Astrocyte (in vitro differentiated cells and primary cell): ENCODE results near the gene LIPG. TPM values are rescaled to one million over a fixed set of nuclear protein-coding genes. Genes with fewer than 3 reads are reported as not detected.

Experiments used
- DNase-seq: peaks from one replicate; pipeline ENCODE4 v3.0.0-alpha.2; 2010; ENCODE audit warnings: low read depth
- FAIRE-seq: peaks from 2 replicates; lab custom pipeline; 2011; peaks lifted over from hg19 to GRCh38; lab: Jason Lieb, UNC
- H2AFZ ChIP-seq: 2 replicates; pipeline ENCODE4 v1.6.0; 2012; ENCODE audit warnings: low read depth, low read length, inconsistent platforms
- H3K27ac ChIP-seq: 2 replicates; pipeline ENCODE4 v1.5.1; 2011; ENCODE audit warnings: low read depth, low read length, inconsistent platforms
- H3K27me3 ChIP-seq: 2 replicates; pipeline ENCODE4 v1.6.0; 2011; ENCODE audit warnings: low read length, inconsistent platforms; ENCODE audit not compliant: insufficient read depth
- H3K36me3 ChIP-seq: 2 replicates; pipeline ENCODE4 v1.5.1; 2011; ENCODE audit warnings: low read length, inconsistent platforms; ENCODE audit not compliant: insufficient read depth
- H3K4me1 ChIP-seq: 2 replicates; pipeline ENCODE4 v1.5.1; 2011; ENCODE audit warnings: low read length, inconsistent platforms; ENCODE audit not compliant: insufficient read depth
- H3K4me2 ChIP-seq: 2 replicates; pipeline ENCODE4 v1.6.0; 2012; ENCODE audit warnings: low read length, inconsistent platforms
- H3K4me3 ChIP-seq: 2 replicates; pipeline ENCODE4 v1.5.1; 2011; ENCODE audit warnings: low read depth, mild to moderate bottlenecking, low read length, inconsistent platforms; ENCODE audit not compliant: insufficient read depth
- H3K79me2 ChIP-seq: 2 replicates; pipeline ENCODE4 v1.6.0; 2012; ENCODE audit warnings: mild to moderate bottlenecking, low read length, inconsistent platforms; ENCODE audit not compliant: insufficient read depth
- H3K9ac ChIP-seq: 2 replicates; pipeline ENCODE4 v1.6.0; 2012; ENCODE audit warnings: mild to moderate bottlenecking, low read length, inconsistent platforms
- H3K9me3 ChIP-seq: 2 replicates; pipeline ENCODE4 v1.5.1; 2012; ENCODE audit warnings: low read depth, mild to moderate bottlenecking, low read length, inconsistent platforms; ENCODE audit not compliant: insufficient read depth
- H4K20me1 ChIP-seq: 2 replicates; pipeline ENCODE4 v1.6.0; 2012; ENCODE audit warnings: low read length, inconsistent platforms; ENCODE audit not compliant: insufficient read depth
- H3K27ac Mint-ChIP-seq: one replicate; pipeline ENCODE4 v1.8.0; 2021; ENCODE audit warnings: mild to moderate bottlenecking, mixed read lengths; ENCODE audit not compliant: unreplicated experiment
- H3K27me3 Mint-ChIP-seq: one replicate; pipeline ENCODE4 v1.8.0; 2021; ENCODE audit warnings: low read depth, mixed read lengths; ENCODE audit not compliant: unreplicated experiment
- H3K36me3 Mint-ChIP-seq: one replicate; pipeline ENCODE4 v1.8.0; 2021; ENCODE audit warnings: low read depth, mixed read lengths; ENCODE audit not compliant: unreplicated experiment
- H3K4me1 Mint-ChIP-seq: one replicate; pipeline ENCODE4 v1.8.0; 2021; ENCODE audit warnings: low read depth, mixed read lengths; ENCODE audit not compliant: unreplicated experiment
- H3K4me3 Mint-ChIP-seq: one replicate; pipeline ENCODE4 v1.8.0; 2021; ENCODE audit warnings: mild to moderate bottlenecking, moderate library complexity, mixed read lengths; ENCODE audit not compliant: unreplicated experiment
- H3K9me3 Mint-ChIP-seq: one replicate; pipeline ENCODE4 v1.8.0; 2021; ENCODE audit warnings: mild to moderate bottlenecking, mixed read lengths; ENCODE audit not compliant: unreplicated experiment
- EZH2 ChIP-seq: IDR thresholded peaks from 2 replicates; pipeline ENCODE4 v1.6.1; 2012; ENCODE audit warnings: mild to moderate bottlenecking, low read length, inconsistent platforms; ENCODE audit not compliant: insufficient read depth
- total RNA-seq: library from RNA; stranded (reverse); gene quantifications from 2 replicates; pipeline ENCODE4 v1.2.1, GENCODE V29; 2021
- TF ChIP-seq, protein P1 (sequence below): IDR thresholded peaks from 2 replicates; pipeline ENCODE4 v1.5.1; 2011; ENCODE audit warnings: low read depth, mild to moderate bottlenecking, inconsistent platforms, low read length, moderate library complexity; ENCODE audit not compliant: insufficient read depth

The LIPG gene
- total RNA-seq, 1 donor from 2014 or later: 18.3 TPM

DNA sequence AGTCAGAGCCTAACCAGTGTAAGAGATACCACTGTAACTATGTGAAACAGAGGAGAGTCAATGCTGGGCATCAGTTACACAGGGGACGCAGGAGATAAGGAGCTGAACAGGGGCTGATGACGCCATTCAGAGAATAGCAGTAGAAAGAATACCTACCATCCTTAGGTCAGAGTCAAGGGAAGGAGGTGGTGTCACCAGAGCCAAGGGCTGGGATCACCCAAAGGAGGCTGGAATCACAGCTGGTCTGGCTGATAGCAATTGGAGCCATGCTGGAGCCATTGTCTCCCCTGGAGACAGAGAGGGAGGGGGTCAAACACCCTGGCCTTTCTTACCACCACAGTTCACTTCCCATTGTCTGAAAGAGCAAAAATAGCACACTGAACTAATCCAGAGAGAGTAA is 37.5 kb upstream of the LIPG start:
- Histone ChIP-seq H4K20me1 (no peaks in the 10 kb centered on the region), H3K9ac (no peak overlapping the region), H3K4me2 (no peak overlapping the region), H3K9me3 (no peaks in the 10 kb centered on the region), H3K4me3 (no peak overlapping the region), H3K4me1 (peaks cover 3% of the 10 kb centered on the region), H3K79me2 (no peaks in the 10 kb centered on the region), H2AFZ (no peak overlapping the region), H3K27me3 (no peaks in the 10 kb centered on the region), H3K27ac (no peak overlapping the region), H3K36me3 (no peaks in the 10 kb centered on the region)
- H3K27ac Mint-ChIP-seq: no peak overlapping the region
- no peaks in the 10 kb centered on the region for H3K27me3 Mint-ChIP-seq
- DNase-seq (no peak), FAIRE-seq (no peak)
- TF ChIP-seq, protein P1, sequence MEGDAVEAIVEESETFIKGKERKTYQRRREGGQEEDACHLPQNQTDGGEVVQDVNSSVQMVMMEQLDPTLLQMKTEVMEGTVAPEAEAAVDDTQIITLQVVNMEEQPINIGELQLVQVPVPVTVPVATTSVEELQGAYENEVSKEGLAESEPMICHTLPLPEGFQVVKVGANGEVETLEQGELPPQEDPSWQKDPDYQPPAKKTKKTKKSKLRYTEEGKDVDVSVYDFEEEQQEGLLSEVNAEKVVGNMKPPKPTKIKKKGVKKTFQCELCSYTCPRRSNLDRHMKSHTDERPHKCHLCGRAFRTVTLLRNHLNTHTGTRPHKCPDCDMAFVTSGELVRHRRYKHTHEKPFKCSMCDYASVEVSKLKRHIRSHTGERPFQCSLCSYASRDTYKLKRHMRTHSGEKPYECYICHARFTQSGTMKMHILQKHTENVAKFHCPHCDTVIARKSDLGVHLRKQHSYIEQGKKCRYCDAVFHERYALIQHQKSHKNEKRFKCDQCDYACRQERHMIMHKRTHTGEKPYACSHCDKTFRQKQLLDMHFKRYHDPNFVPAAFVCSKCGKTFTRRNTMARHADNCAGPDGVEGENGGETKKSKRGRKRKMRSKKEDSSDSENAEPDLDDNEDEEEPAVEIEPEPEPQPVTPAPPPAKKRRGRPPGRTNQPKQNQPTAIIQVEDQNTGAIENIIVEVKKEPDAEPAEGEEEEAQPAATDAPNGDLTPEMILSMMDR: no peak
- TF ChIP-seq EZH2: no peak
- no peaks in the 10 kb centered on the region for H3K36me3 Mint-ChIP-seq
- no peaks in the 10 kb centered on the region for H3K9me3 Mint-ChIP-seq
- no peak overlapping the region for H3K4me3 Mint-ChIP-seq
- H3K4me1 Mint-ChIP-seq: peaks cover 7% of the 10 kb centered on the region

DNA sequence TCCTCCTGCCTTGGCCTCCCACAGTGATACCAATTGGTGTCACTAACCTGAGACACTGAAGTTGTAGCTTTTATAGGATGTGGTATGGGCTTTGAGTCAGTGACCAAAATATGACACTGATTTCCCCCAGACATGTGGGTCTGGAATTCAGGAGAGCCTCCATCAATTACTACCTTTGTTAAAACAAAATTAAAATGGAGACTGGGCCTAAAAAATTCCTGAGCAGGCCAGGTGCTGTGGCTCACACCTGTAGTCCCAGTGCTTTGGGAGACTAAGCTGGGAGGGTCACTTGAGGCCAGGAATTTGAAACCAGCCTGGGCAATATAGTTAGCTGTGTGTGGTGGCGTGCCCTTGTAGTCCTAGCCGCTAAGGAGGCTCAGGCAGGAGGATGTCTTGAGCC is 36.9 kb upstream of the LIPG start:
- no peak overlapping the region for H3K4me3 Mint-ChIP-seq
- FAIRE-seq (no peak), DNase-seq (no peak)
- no peak overlapping the region for H3K4me2 ChIP-seq
- H4K20me1 ChIP-seq: no peaks in the 10 kb centered on the region
- no peak overlapping the region for H3K4me3 ChIP-seq
- H3K9me3 ChIP-seq: no peaks in the 10 kb centered on the region
- no peak for TF ChIP-seq EZH2
- TF ChIP-seq, protein P1: no peak
- no peak overlapping the region for H3K9ac ChIP-seq
- H3K79me2 ChIP-seq: no peaks in the 10 kb centered on the region
- peaks cover under 1% of the 10 kb centered on the region for H3K9me3 Mint-ChIP-seq
- no peaks in the 10 kb centered on the region for H3K27me3 ChIP-seq
- H3K4me1 ChIP-seq: peaks cover 3% of the 10 kb centered on the region
- no peaks in the 10 kb centered on the region for H3K36me3 ChIP-seq
- no peaks in the 10 kb centered on the region for H3K27me3 Mint-ChIP-seq
- H2AFZ ChIP-seq: no peak overlapping the region
- peaks cover 4% of the 10 kb centered on the region for H3K4me1 Mint-ChIP-seq
- H3K36me3 Mint-ChIP-seq: no peaks in the 10 kb centered on the region
- no peak overlapping the region for H3K27ac Mint-ChIP-seq
- no peak overlapping the region for H3K27ac ChIP-seq

DNA sequence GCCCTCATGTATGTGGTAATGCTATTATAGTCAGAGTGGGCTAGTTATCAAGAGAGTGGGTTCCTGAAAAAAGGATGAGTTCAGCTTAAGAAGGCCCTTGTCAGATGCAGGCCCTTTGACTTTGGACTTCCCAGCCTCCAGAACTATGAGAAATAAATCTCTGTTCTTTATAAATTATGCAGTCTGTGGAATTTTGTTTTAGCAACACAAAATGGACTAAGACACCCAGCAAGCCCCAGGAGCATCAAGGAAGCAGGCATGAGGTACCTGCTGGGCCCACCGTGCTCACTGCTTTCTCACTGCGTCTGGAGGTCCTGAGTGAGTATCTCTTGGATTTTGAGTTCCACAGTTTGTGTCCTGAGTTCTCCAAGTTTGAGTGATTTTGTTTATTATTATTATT is 35.9 kb upstream of the LIPG start:
- no peak overlapping the region for H3K4me3 Mint-ChIP-seq
- H3K36me3 Mint-ChIP-seq: no peaks in the 10 kb centered on the region
- H3K79me2 ChIP-seq: no peaks in the 10 kb centered on the region
- no peak for FAIRE-seq
- H3K36me3 ChIP-seq: no peaks in the 10 kb centered on the region
- TF ChIP-seq, protein P1: no peak
- no peak for TF ChIP-seq EZH2
- H3K4me1 ChIP-seq: peaks cover 3% of the 10 kb centered on the region
- no peak overlapping the region for H3K4me3 ChIP-seq
- H4K20me1 ChIP-seq: no peaks in the 10 kb centered on the region
- no peak overlapping the region for H3K9ac ChIP-seq
- H3K27ac Mint-ChIP-seq: no peak overlapping the region
- H3K27me3 Mint-ChIP-seq: no peaks in the 10 kb centered on the region
- H3K4me1 Mint-ChIP-seq: peaks cover 2% of the 10 kb centered on the region
- H3K4me2 ChIP-seq: no peak overlapping the region
- H3K27me3 ChIP-seq: no peaks in the 10 kb centered on the region
- no peak overlapping the region for H2AFZ ChIP-seq
- H3K9me3 ChIP-seq: no peaks in the 10 kb centered on the region
- H3K9me3 Mint-ChIP-seq: peaks cover 8% of the 10 kb centered on the region
- H3K27ac ChIP-seq: no peak overlapping the region
- no peak for DNase-seq
